Heart right ventricle (tissue), 16 donors: Measurements from ENCODE around the gene TMBIM6. TPM values are rescaled to one million over a fixed set of nuclear protein-coding genes. Genes with fewer than 3 reads are reported as not detected.
A peak's percentile ranks its signal among the peaks of the same experiment; 100 is the strongest.
"Not testable (repeated sequence)": the region's sequence is repeated elsewhere in the genome, so short reads cannot be mapped to it uniquely, and the experiment has no call there.

Experiments used
- ATAC-seq, 8 donors: fragments of 200-7000 bp; cut with Tn5 transposase; one replicate each; pipeline ENCODE4 v1.9.1; 2020; ENCODE audit warnings: mild to moderate bottlenecking in 8 of 8, moderate library complexity in 8 of 8, moderate number of reproducible peaks in 1 of 8
- DNase-seq, 2 donors: peaks; one replicate each; pipeline ENCODE4 v3.0.0-alpha.2; 2020
- H3K27ac ChIP-seq, 10 donors: fragments of 200-600 bp; sonication (generic) in 2 of 10; one replicate each; pipeline versions ENCODE4 v1.5.0 to v1.8.0; 2020 to 2022; ENCODE audit warnings: mild to moderate bottlenecking in 3 of 10
- H3K27me3 ChIP-seq, 7 donors: fragments of 200-600 bp; one replicate each; pipeline ENCODE4 v1.8.0; 2021 to 2022; ENCODE audit warnings: mild to moderate bottlenecking in 2 of 7
- H3K36me3 ChIP-seq, 9 donors: fragments of 200-600 bp; sonication (generic) in 1 of 9; one replicate each; pipeline versions ENCODE4 v1.5.0 to v1.8.0; 2020 to 2022; ENCODE audit warnings: mild to moderate bottlenecking in 2 of 9
- H3K4me1 ChIP-seq, 9 donors: fragments of 200-600 bp; sonication (generic) in 1 of 9; one replicate each; pipeline versions ENCODE4 v1.5.0 to v1.8.0; 2020 to 2022; ENCODE audit warnings: mild to moderate bottlenecking in 4 of 9
- H3K4me3 ChIP-seq, 10 donors: fragments of 200-600 bp; sonication (generic) in 2 of 10; one replicate each; pipeline versions ENCODE4 v1.5.0 to v1.8.0; 2020 to 2022; ENCODE audit warnings: mild to moderate bottlenecking in 7 of 10, moderate library complexity in 2 of 10
- H3K9me3 ChIP-seq, 11 donors: fragments of 200-600 bp in 10 of 11; sonication (generic) in 2 of 11; one replicate each; pipeline versions ENCODE4 v1.5.0 to v1.8.0; 2013 to 2022; ENCODE audit warnings: mild to moderate bottlenecking in 2 of 11, control low read depth in 1 of 11, moderate library complexity in 1 of 11
- CTCF ChIP-seq, 9 donors: fragments of 200-600 bp; sonication (generic) in 2 of 9; IDR thresholded peaks; one replicate each; pipeline versions ENCODE4 v1.5.0 to v1.8.0; 2021 to 2022; ENCODE audit warnings: antibody characterized with exemption in 9 of 9, mild to moderate bottlenecking in 5 of 9, moderate library complexity in 1 of 9
- WGBS, 2 donors: extraction: QIAGEN DNeasy Blood & Tissue Kit; methylation state at CpG; one replicate each; pipeline ENCODE4 v1.1.7; 2013; ENCODE audit warnings: inconsistent platforms in 1 of 2; 5-methylcytosine and 5-hydroxymethylcytosine counted together
- intact Hi-C, 10 donors: fragments of 100-400 bp; cut with DNase I; formaldehyde crosslinking; loops; one replicate each; pipeline versions ENCODE4 v1.11.1 to v1.14.2; 2022
- polyA plus RNA-seq, 2 donors: library from polyadenylated mRNA; stranded (reverse); fragments of 200-250 nt; gene quantifications; one replicate each; pipeline ENCODE4 v1.2.3, GENCODE V29; 2013
- total RNA-seq, 10 donors: library from RNA; stranded (reverse); fragmentation: NEBNext Ultra II Directional in 3 of 10; extraction: Animal tissue kit (Norgen Biotek cat#: 25700) in 3 of 10; gene quantifications; one replicate each; pipeline versions ENCODE4 v1.2.1 to v1.2.4, GENCODE V29; 2021 to 2023
- donor health status: Arrhythmogenic right ventricular cardiomyopathy.
- donor health status: ischemic (EF 13 %, LVEDD 7.1; RV severe dilation, severe dysfunction).
- donor health status: healthy with polysubstance abuse.
- donor health status: DM: no; HTN: yes; CAD: no.
- donor health status: DM: no; HTN: no; CAD: no.
- donor health status: ischemic (EF 25% LVEDD 6.9; RV normal size, moderate dysfunction).
- donor health status: ischemic (EF 25% LVEDD 5.7; RV mildly dilated, moderate dysfunction).
- donor health status: healthy.
- donor health status: DM: yes; HTN: yes; CAD: no.
- donor health status: Ischemic cardiomyopathy.
- donor health status: ischemic (EF 35%, LVEDD 5.7; RV mildly dilated, moderate dysfunction).
- donor health status: nonischemic (EF 11% LVEDD 7.7; RV severe dilation, severe dysfunction).
- donor health status: DM: yes; HTN: yes; CAD: no.
- donor health status: PGD.
- donor health status: ischemic (EF 29% LVEDD 5.4; RV normal size, mild dysfunction).
- donor health status: nonischemic (EF 23%, LVEDD 6.1; RV moderate dilation, normal function).

Gene TMBIM6
- total and polyA plus RNA-seq, 12 donors, result 110 to 322 (median 202) TPM

DNA sequence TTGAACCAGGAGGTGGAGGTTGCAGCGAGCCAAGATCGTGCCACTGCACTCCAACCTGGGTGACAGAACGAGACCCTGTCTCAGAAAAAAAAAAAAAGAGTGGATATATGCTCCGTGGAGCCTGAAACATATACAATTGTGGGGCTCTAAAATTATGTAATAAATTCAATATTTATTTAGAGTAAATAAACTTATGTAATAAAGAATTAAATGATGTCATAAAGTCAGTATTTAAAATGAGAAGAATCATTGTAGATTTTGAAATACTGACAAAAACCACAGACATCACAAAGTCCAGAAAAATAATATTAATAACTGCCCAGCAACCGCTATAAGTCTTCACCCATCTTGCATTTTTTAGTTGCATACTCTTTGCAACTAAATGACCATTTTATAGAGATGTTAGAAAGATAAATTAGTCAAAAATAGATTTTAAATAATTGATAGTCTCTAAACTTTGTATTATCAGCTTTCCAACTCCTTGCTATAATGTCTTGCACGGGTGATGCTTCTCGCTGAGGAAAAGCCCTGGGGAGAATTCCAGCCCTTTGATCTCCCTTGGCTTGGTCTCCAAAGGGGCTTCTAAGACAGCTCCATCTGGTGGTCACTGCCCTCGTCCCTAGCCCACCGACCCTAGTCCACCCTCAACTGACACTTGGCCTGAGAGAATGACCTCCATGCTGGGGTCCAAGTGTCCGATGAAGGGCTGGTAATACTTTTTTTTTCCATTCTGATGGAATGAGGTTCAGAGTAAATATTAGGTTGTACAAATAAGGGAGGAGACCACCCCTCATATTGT lies 7.9 kb upstream of the TMBIM6 start:
- H3K4me1 ChIP-seq, result no peaks in the 10 kb centered on the region
- H3K27ac ChIP-seq, result no peak overlapping the region
- WGBS, 2 donors, result 70 to 78% methylated on average over 10 of the region's 10 CpGs
- H3K4me3 ChIP-seq, result no peak overlapping the region
- intact Hi-C loops, result no loop called here
- no peak for DNase-seq
- no peaks in the 10 kb centered on the region for H3K27me3 ChIP-seq
- H3K9me3 ChIP-seq, result no peaks in the 10 kb centered on the region
- no peak for ATAC-seq
- H3K36me3 ChIP-seq, result no peaks in the 10 kb centered on the region
- TF ChIP-seq CTCF (IDR thresholded peaks at IDR 0.05), result no peak

DNA sequence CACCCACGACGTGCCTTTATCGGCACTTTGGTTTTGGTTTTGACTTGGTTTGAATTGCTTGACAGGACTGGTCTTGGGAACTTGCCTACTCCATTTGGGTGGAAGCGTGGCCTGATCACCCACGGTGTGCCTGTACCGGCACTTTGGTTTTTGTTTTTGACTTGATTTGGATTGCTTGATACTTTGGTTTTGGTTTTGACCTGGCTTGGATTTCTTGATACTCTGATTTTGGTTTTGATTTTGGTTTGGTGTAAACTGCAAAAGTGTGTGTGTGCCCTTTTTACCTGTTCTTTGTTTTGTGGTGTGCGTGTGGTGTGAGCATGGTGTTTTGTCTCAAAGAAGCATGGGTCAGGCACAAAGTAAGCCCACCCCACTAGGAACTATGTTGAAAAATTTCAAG lies 6.5 kb upstream of the TMBIM6 start:
- H3K9me3 ChIP-seq, H3K4me3 ChIP-seq: not testable (repeated sequence)
- 94 to 95% methylated on average over 6 to 7 of the region's 7 CpGs for WGBS, 2 donors

GRCh38 chr12:49738721-49739120 lies 2.6 kb upstream of the TMBIM6 start:
- H3K27me3 ChIP-seq, H3K36me3 ChIP-seq, H3K9me3 ChIP-seq, H3K4me3 ChIP-seq, ATAC-seq, intact Hi-C loops, DNase-seq, H3K27ac ChIP-seq: not testable (repeated sequence)
- WGBS, 2 donors, result 85 to 91% methylated on average over 5 of the region's 5 CpGs
- peaks cover 1 to 20% (median 17%) of the 10 kb centered on the region in 9 donors for H3K4me1 ChIP-seq

More for the DNA sequence above, 6.5 kb upstream of the TMBIM6 start:
- H3K27me3 ChIP-seq, H3K36me3 ChIP-seq, intact Hi-C loops, H3K27ac ChIP-seq, ATAC-seq, DNase-seq, H3K4me1 ChIP-seq: not testable (repeated sequence)

GRCh38 chr12:49740277-49740676 lies 1.1 kb upstream of the TMBIM6 start:
- Histone ChIP-seq H3K4me1 (peaks cover 10 to 36% (median 32%) of the 10 kb centered on the region in 9 donors), H3K27ac (peak overlapping the region in 1 of 10 donors; percentile 96), H3K36me3 (peaks cover 0 to 14% (median 0%) of the 10 kb centered on the region in 9 donors)
- H3K27me3 ChIP-seq, ATAC-seq, H3K9me3 ChIP-seq, DNase-seq, H3K4me3 ChIP-seq: not testable (repeated sequence)
- intact Hi-C loops, result loop anchor here in 1 of 10 donors (2.0 to 5.0 kb wide), 2 partner anchors 23 to 37 kb away; no protein-coding TSS in a partner anchor
- WGBS, 2 donors, result 94 to 95% methylated on average over 12 of the region's 12 CpGs

DNA sequence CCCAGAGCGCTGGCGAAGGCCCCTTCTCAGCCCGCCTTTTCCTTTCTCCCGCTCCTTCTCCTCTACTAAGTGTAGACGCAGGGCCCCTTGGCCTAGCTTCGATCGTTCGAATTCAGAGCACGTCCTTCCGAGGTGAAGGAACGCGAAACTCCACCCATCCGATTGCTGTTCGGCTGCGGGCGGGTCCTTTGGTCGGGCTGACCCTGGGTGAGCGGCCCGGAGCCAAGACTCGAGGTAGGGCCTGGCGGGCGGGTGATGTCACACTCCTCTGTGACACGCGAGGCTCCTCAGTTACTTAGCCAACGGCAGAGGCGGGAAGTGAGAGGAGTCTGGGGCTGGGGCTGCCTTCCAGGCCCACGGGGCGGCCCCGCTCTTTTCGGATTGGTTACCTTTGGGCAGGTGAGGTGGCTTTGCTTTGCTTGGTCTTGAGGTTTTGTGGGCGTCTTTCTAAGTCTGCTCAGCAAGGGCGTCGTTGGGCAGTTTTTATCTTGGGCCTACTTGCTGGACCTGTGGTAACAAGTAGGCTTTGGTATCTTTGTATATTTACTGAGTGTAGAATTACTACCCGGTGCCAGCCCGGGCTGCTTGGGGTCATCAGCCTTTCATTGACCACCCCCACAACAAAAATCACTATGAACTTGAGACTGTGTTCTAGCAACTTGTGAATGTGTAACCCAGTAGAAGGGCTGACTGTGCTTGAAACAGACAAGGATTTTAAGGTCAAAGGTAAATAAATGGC lies 694 bp downstream of the TMBIM6 start:
- 0 to 1% methylated on average over 35 of the region's 35 CpGs for WGBS, 2 donors
- Histone ChIP-seq H3K27me3 (no peaks in the 10 kb centered on the region), H3K9me3 (no peaks in the 10 kb centered on the region), H3K36me3 (peaks cover 0 to 30% (median 0%) of the 10 kb centered on the region in 9 donors), H3K27ac (peak overlapping the region; percentile 90 to 99 (median 94)), H3K4me3 (peak overlapping the region; percentile 61 to 92 (median 69)), H3K4me1 (peaks cover 10 to 54% (median 50%) of the 10 kb centered on the region in 9 donors)
- ATAC-seq (peak; percentile 78 to 89 (median 88)), DNase-seq (peak; percentile 87 to 90)
- TF ChIP-seq CTCF (IDR thresholded peaks at IDR 0.05), result no peak
- intact Hi-C loops, result loop anchor here in 1 of 10 donors (2.0 to 5.0 kb wide), 2 partner anchors 21 to 35 kb away; no protein-coding TSS in a partner anchor
